Measurements from ENCODE around the gene PIP4K2B. TPM values are rescaled to one million over a fixed set of nuclear protein-coding genes. Genes with fewer than 3 reads are reported as not detected.

PIP4K2B gene
- total and polyA plus RNA-seq, 9 of the 15 experiments (the other 6 are each of a cell fraction or from before 2014, with no cell fraction given): 3.7 to 29.9 (median 23.0) TPM

DNA sequence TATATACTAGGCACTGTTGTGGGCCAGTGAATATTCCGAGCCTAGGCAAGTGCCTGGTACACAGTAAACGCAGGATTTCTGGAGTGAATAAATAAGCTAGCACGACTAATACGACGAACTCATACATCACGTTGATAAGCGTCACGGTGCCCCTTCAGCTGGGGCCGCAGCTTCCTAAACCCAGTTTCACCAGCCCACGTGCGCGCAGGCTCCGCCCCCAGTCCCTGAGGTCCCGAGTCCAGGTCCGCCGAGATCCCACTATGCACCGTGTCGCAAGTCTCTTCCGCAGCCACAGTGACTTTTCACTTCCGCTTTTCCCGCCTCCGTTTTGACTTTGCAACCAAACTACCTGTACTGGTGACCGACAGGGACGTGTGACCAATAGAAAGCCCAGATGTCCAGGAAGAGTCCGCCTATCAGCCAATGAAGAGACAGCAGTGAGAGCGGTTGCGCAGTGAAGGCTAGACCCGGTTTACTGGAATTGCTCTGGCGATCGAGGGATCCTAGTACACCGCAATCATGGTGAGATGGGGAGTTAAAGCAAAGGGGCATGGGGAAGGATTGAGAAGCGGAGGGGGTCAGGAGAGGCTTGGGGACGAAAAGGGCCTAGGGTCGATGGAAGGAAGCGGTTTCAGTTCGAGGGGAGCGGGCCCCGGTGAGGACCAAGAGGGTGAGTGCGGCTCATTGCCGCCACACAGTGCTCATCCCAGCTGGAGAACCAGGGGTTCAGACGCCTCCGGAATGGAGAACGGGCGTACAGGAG lies 46.9 kb downstream of the PIP4K2B start, which contains the start of gene PSMB3 (continued):
- TF ChIP-seq, protein P1, sequence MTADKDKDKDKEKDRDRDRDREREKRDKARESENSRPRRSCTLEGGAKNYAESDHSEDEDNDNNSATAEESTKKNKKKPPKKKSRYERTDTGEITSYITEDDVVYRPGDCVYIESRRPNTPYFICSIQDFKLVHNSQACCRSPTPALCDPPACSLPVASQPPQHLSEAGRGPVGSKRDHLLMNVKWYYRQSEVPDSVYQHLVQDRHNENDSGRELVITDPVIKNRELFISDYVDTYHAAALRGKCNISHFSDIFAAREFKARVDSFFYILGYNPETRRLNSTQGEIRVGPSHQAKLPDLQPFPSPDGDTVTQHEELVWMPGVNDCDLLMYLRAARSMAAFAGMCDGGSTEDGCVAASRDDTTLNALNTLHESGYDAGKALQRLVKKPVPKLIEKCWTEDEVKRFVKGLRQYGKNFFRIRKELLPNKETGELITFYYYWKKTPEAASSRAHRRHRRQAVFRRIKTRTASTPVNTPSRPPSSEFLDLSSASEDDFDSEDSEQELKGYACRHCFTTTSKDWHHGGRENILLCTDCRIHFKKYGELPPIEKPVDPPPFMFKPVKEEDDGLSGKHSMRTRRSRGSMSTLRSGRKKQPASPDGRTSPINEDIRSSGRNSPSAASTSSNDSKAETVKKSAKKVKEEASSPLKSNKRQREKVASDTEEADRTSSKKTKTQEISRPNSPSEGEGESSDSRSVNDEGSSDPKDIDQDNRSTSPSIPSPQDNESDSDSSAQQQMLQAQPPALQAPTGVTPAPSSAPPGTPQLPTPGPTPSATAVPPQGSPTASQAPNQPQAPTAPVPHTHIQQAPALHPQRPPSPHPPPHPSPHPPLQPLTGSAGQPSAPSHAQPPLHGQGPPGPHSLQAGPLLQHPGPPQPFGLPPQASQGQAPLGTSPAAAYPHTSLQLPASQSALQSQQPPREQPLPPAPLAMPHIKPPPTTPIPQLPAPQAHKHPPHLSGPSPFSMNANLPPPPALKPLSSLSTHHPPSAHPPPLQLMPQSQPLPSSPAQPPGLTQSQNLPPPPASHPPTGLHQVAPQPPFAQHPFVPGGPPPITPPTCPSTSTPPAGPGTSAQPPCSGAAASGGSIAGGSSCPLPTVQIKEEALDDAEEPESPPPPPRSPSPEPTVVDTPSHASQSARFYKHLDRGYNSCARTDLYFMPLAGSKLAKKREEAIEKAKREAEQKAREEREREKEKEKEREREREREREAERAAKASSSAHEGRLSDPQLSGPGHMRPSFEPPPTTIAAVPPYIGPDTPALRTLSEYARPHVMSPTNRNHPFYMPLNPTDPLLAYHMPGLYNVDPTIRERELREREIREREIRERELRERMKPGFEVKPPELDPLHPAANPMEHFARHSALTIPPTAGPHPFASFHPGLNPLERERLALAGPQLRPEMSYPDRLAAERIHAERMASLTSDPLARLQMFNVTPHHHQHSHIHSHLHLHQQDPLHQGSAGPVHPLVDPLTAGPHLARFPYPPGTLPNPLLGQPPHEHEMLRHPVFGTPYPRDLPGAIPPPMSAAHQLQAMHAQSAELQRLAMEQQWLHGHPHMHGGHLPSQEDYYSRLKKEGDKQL (CRISPR knock-in tag; IDR thresholded peaks at IDR 0.05; ENCODE audit: borderline replicate concordance): no peak
- TF ChIP-seq BRD9 (IDR thresholded peaks at IDR 0.05; ENCODE audit: low read depth, partially characterized antibody) (no peak), KAT7 (CRISPR knock-in tag; IDR thresholded peaks at IDR 0.05; ENCODE audit: borderline replicate concordance) (no peak), SUPT5H (IDR thresholded peaks at IDR 0.05) (peak; percentile 95), IRF2 (CRISPR knock-in tag; IDR thresholded peaks at IDR 0.05) (no peak), RAD51 (IDR thresholded peaks at IDR 0.05; ENCODE audit: borderline replicate concordance, low read depth) (peak; percentile 80), ASH1L (IDR thresholded peaks at IDR 0.05; ENCODE audit: borderline replicate concordance, low read depth, partially characterized antibody) (peak; percentile 96), TAF9B (IDR thresholded peaks at IDR 0.05; ENCODE audit: partially characterized antibody) (peak; percentile 78), ZNF311 (CRISPR knock-in tag; IDR thresholded peaks at IDR 0.05) (no peak), ZNF830 (CRISPR knock-in tag; IDR thresholded peaks at IDR 0.05) (no peak), NR4A1 (CRISPR knock-in tag; IDR thresholded peaks at IDR 0.05) (0 out of 2 replicates have a peak, but pooled peaks have one; percentile 53), NR4A1 (tag; IDR thresholded peaks at IDR 0.05) (no peak), BCOR (IDR thresholded peaks at IDR 0.05) (0 out of 2 replicates have a peak, but pooled peaks have one; percentile 0), ZBED1 (IDR thresholded peaks at IDR 0.05) (0 out of 2 replicates have a peak, but pooled peaks have one; percentile 25), ZFX (CRISPR knock-in tag; IDR thresholded peaks at IDR 0.05) (peak; percentile 45; the same call in 1 of the 2 replicates), PML (IDR thresholded peaks at IDR 0.05; ENCODE audit: low read length) (peak; percentile 51; the same call in 1 of the 2 replicates), TSC22D4 (tag; IDR thresholded peaks at IDR 0.05) (no peak), ZNF212 (CRISPR knock-in tag; IDR thresholded peaks at IDR 0.05) (0 out of 2 replicates have a peak, but pooled peaks have one; percentile 48), GABPB1 (CRISPR knock-in tag; IDR thresholded peaks at IDR 0.05) (peak; percentile 62)
- TF ChIP-seq, protein P2, sequence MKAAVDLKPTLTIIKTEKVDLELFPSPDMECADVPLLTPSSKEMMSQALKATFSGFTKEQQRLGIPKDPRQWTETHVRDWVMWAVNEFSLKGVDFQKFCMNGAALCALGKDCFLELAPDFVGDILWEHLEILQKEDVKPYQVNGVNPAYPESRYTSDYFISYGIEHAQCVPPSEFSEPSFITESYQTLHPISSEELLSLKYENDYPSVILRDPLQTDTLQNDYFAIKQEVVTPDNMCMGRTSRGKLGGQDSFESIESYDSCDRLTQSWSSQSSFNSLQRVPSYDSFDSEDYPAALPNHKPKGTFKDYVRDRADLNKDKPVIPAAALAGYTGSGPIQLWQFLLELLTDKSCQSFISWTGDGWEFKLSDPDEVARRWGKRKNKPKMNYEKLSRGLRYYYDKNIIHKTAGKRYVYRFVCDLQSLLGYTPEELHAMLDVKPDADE (conservative IDR thresholded peaks at IDR 0.05; ENCODE audit: control insufficient read depth, low read depth, low read length): peak; percentile 69; the same call in 1 of the 2 replicates
- TF ChIP-seq, protein P3, sequence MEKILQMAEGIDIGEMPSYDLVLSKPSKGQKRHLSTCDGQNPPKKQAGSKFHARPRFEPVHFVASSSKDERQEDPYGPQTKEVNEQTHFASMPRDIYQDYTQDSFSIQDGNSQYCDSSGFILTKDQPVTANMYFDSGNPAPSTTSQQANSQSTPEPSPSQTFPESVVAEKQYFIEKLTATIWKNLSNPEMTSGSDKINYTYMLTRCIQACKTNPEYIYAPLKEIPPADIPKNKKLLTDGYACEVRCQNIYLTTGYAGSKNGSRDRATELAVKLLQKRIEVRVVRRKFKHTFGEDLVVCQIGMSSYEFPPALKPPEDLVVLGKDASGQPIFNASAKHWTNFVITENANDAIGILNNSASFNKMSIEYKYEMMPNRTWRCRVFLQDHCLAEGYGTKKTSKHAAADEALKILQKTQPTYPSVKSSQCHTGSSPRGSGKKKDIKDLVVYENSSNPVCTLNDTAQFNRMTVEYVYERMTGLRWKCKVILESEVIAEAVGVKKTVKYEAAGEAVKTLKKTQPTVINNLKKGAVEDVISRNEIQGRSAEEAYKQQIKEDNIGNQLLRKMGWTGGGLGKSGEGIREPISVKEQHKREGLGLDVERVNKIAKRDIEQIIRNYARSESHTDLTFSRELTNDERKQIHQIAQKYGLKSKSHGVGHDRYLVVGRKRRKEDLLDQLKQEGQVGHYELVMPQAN (IDR thresholded peaks at IDR 0.05; ENCODE audit: borderline replicate concordance): peak; percentile 95
